Karpas-422 (cell line): ENCODE results near the gene TTC27. TPM values are rescaled to one million over a fixed set of nuclear protein-coding genes. Genes with fewer than 3 reads are reported as not detected.
"Not testable (repeated sequence)": the region's sequence is repeated elsewhere in the genome, so short reads cannot be mapped to it uniquely, and the experiment has no call there.

ENCODE experiments used
- DNase-seq: peaks from one replicate; pipeline ENCODE4 v3.0.0-alpha.2; 2015
- H2AFZ ChIP-seq: fragments of 200-600 bp; sonication (generic); 2 replicates; pipeline ENCODE4 v1.6.1; 2014; ENCODE audit warnings: antibody characterized with exemption, low read length, mixed read lengths
- H3K27ac ChIP-seq: fragments of 200-600 bp; sonication (generic); 2 replicates; pipeline ENCODE4 v1.5.1; 2014; ENCODE audit warnings: mild to moderate bottlenecking, low read length, moderate library complexity
- H3K27me3 ChIP-seq: fragments of 200-600 bp; sonication (generic); 2 replicates; pipeline ENCODE4 v1.6.1; 2014; ENCODE audit warnings: low read length, mixed read lengths
- H3K36me3 ChIP-seq: fragments of 200-600 bp; sonication (generic); 2 replicates; pipeline ENCODE4 v1.6.1; 2014; ENCODE audit warnings: low read length, mixed read lengths; ENCODE audit not compliant: insufficient read depth
- H3K4me1 ChIP-seq: fragments of 200-600 bp; sonication (generic); 2 replicates; pipeline ENCODE4 v1.6.1; 2014; ENCODE audit warnings: mild to moderate bottlenecking, low read length, mixed read lengths
- H3K4me2 ChIP-seq: fragments of 200-600 bp; sonication (generic); 2 replicates; pipeline ENCODE4 v1.6.1; 2014; ENCODE audit warnings: low read length, low read depth, mild to moderate bottlenecking; ENCODE audit not compliant: poor library complexity, severe bottlenecking
- H3K4me3 ChIP-seq: fragments of 200-600 bp; sonication (generic); 2 replicates; pipeline ENCODE4 v1.5.1; 2014; ENCODE audit warnings: mild to moderate bottlenecking, antibody characterized with exemption, low read length, mixed read lengths
- H3K79me2 ChIP-seq: fragments of 200-600 bp; sonication (generic); 2 replicates; pipeline ENCODE4 v1.6.1; 2014; ENCODE audit warnings: mild to moderate bottlenecking, low read length, mixed read lengths
- H3K9ac ChIP-seq: fragments of 200-600 bp; sonication (generic); 2 replicates; pipeline ENCODE4 v1.6.0; 2014; ENCODE audit warnings: low read length
- H3K9me2 ChIP-seq: fragments of 200-600 bp; sonication (generic), shearing (Covaris generic); replicated peaks from 2 replicates; pipeline ENCODE4 v1.6.0; 2014; ENCODE audit warnings: mild to moderate bottlenecking, low read length, moderate library complexity; ENCODE audit not compliant: insufficient read depth
- H3K9me3 ChIP-seq: fragments of 300-700, 200-600 bp; sonication (generic); 2 replicates; pipeline ENCODE4 v1.6.1; 2014; ENCODE audit warnings: low read length, mixed read lengths
- H4K20me1 ChIP-seq: fragments of 200-600 bp; sonication (generic); 2 replicates; pipeline ENCODE4 v1.6.1; 2014; ENCODE audit warnings: mild to moderate bottlenecking, antibody characterized with exemption, low read length, low read depth; ENCODE audit not compliant: insufficient read depth
- total RNA-seq: library from RNA; depleted of rRNA; stranded (reverse); fragments of >200 nt; shearing (Covaris generic); gene quantifications from 2 replicates; pipeline ENCODE4 v1.2.3, GENCODE V29; 2014; ENCODE audit warnings: low replicate concordance

The TTC27 gene
- total RNA-seq, 1 experiment from 2014 or later, result 26.8 TPM

DNA sequence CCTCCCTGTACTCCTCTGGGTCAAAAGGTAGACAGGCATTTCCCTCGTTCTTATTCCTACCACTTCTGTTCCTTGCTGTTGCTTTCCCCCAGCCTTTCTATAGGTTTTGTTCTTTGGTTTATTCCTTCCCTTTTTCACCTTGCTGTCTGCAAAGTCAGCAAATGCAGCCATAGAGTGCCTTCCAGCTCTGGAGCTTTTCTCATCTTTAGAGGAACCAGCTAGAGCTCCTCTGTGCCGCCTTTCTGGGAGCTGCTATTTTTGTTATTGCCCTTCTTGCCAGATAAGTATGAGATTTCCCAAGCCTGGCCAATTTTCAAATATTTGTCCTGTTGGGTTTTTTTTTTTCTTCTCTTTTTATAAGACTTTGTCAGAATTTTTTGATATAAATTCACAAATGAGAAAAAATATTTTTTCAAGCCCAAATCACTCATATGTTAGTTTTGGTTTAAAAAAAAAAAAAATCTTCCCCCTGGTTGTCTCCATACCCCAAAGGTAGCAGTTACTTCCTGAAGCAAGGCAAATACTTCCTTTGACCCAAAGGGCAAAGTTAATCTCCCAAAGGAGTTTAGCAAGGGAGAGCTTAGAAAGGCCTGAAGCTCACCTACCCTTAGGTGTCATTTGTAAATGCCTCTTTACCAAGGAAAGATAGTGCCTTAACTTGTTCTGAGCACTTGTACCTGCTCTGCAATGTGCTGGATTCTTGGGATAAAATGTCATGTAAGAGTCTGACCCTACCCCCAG, 5.1 kb upstream of the TTC27 start:
- no peak overlapping the region for H3K4me3 ChIP-seq
- no peak overlapping the region for H3K4me2 ChIP-seq
- no peak overlapping the region for H3K9ac ChIP-seq
- H3K27me3 ChIP-seq, result no peaks in the 10 kb centered on the region
- no peak overlapping the region for H2AFZ ChIP-seq
- H3K79me2 ChIP-seq, result no peaks in the 10 kb centered on the region
- DNase-seq, result no peak
- H3K27ac ChIP-seq, result no peak overlapping the region
- no peaks in the 10 kb centered on the region for H4K20me1 ChIP-seq
- no peaks in the 10 kb centered on the region for H3K4me1 ChIP-seq
- H3K36me3 ChIP-seq, result peaks cover 5% of the 10 kb centered on the region; the same call in 1 of the 2 replicates
- H3K9me3 ChIP-seq, result no peaks in the 10 kb centered on the region
- no peaks in the 10 kb centered on the region for H3K9me2 ChIP-seq

DNA sequence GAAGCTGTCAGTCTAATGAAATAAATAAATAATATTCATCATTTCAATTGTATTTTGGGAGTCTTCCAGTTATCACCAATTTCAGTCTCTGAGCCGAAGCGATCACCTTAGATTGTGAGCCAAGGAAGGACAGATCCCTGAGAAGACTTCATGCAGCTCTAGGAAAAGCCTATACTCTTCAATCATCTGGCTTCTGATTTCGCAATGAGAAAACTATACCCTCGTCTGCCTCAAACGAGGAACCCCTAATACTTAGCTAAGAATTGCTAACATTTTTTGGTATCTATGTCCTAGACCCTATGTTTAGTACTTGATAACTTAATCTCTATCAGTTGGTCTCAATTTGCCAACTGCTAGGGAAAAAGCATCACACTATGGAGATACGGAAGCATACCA, 4.5 kb upstream of the TTC27 start:
- Histone ChIP-seq H3K27ac (no peak overlapping the region), H3K9ac (no peak overlapping the region), H3K27me3 (no peaks in the 10 kb centered on the region), H3K4me1 (no peaks in the 10 kb centered on the region), H3K36me3 (no peaks in the 10 kb centered on the region; the same call in 1 of the 2 replicates), H3K4me2 (no peak overlapping the region), H3K79me2 (peaks cover 4% of the 10 kb centered on the region), H3K4me3 (no peak overlapping the region), H3K9me3 (no peaks in the 10 kb centered on the region), H2AFZ (no peak overlapping the region), H3K9me2 (no peaks in the 10 kb centered on the region), H4K20me1 (no peaks in the 10 kb centered on the region)
- DNase-seq, result no peak

DNA sequence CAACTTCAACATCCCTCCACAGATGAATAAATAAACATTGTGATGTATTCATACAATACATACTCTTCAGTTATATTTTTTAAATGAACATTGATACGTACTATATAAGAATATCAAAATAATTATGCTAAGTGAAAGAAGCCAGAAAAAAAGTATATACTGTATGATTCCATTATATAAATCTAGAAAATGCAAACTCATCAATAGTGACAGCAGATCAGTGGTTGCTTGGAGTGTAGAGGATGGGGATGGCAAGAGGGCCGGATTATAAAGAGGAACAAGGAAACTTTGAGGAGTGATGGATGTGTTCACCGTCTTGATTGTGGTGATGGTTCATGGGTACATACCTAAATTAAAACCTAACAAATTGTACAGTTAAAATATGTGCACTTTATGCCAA, 3.0 kb upstream of the TTC27 start:
- Histone ChIP-seq H3K27ac (no peak overlapping the region), H3K27me3 (no peaks in the 10 kb centered on the region), H3K4me3 (no peak overlapping the region), H3K9ac (no peak overlapping the region), H3K9me2 (no peaks in the 10 kb centered on the region), H3K36me3 (peaks cover 3% of the 10 kb centered on the region; the same call in 1 of the 2 replicates), H3K4me2 (no peak overlapping the region), H2AFZ (no peak overlapping the region), H3K79me2 (peaks cover 16% of the 10 kb centered on the region), H4K20me1 (no peaks in the 10 kb centered on the region), H3K4me1 (peaks cover 9% of the 10 kb centered on the region), H3K9me3 (no peaks in the 10 kb centered on the region)
- no peak for DNase-seq

DNA sequence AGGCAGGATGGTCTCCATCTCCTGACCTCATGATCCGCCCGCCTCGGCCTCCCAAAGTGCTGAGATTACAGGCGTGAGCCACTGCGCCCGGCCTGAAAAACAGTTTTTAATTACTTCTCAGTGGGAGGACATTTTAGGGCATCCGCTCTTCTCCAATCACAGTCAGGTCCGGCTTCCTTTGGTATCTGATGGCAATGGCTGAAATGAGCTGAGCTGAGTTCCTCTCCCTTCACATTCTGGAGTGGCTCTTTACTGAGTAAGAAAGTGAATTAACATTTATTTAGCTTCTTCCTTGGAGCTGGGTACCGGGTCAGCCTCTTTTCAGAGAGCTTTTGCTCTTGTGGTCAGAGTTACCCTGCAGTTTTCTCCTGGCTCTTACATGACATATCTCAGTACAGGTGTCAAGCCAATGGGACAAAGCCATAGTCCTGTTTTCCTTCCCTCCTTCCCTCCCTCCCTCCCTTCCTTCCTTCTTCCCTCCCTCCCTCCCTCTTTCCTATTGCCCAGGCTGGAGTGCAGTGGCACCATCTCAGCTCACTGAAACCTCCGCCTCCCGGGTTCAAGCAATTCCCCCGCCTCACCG, 1.1 kb upstream of the TTC27 start:
- Histone ChIP-seq H3K9me2 (no peaks in the 10 kb centered on the region), H3K4me3 (no peak overlapping the region), H3K9me3 (no peaks in the 10 kb centered on the region), H3K79me2 (peaks cover 32% of the 10 kb centered on the region), H2AFZ (no peak overlapping the region), H4K20me1 (no peaks in the 10 kb centered on the region), H3K36me3 (peaks cover 19% of the 10 kb centered on the region), H3K27ac (no peak overlapping the region), H3K9ac (no peak overlapping the region), H3K4me2 (no peak overlapping the region), H3K4me1 (peaks cover 11% of the 10 kb centered on the region), H3K27me3 (no peaks in the 10 kb centered on the region)
- DNase-seq, result no peak

DNA sequence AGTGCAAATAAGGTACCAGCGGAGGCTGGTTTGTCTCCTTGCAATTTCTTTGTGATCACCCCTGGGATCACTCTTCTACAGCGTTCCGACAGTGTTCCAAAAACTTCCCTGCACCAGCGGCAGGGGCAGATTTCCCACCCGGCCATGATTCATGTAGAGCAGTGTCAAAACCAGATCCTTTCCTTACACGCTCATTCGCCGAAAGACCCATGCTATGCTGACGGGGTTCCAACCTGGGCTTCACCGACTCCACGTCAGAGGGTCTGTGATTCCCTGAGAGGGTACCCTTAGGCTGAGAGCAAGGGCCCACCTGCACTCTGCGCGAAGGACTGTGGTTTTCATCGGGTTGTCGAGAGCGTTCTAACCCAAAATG, 423 bp upstream of the TTC27 start:
- Histone ChIP-seq H3K9me2 (no peaks in the 10 kb centered on the region), H4K20me1 (no peaks in the 10 kb centered on the region), H3K9me3 (no peaks in the 10 kb centered on the region), H3K79me2 (peaks cover 32% of the 10 kb centered on the region), H2AFZ (0 out of 2 replicates have a peak overlapping the region, but pooled peaks have one; percentile 7), H3K4me2 (peak overlapping the region; percentile 80), H3K4me1 (peaks cover 11% of the 10 kb centered on the region), H3K27me3 (no peaks in the 10 kb centered on the region), H3K4me3 (no peak overlapping the region; the same call in 1 of the 2 replicates), H3K36me3 (peaks cover 23% of the 10 kb centered on the region), H3K27ac (no peak overlapping the region), H3K9ac (no peak overlapping the region)
- no peak for DNase-seq

DNA sequence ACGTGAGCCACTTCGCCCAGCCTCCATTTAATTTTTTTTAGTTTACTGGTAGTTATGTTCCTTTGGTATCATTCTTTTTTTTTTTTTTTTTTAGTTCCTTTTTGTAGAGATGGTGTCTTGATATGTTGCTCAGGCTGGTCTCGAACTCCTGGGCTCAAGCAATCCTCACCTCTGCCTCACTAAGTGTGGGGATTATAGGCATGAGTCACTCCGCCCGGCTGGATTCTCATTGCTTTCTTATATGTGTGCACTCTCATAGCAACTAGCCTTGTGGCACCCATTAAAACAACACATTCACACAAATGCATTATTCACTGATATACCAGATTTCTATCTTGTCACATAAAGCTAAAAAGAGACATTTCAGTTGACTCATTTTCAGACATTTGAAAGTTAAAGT, 4.2 kb downstream of the TTC27 start:
- Histone ChIP-seq H3K4me3 (no peak overlapping the region), H3K36me3 (peaks cover 37% of the 10 kb centered on the region), H3K79me2 (peaks cover 38% of the 10 kb centered on the region), H3K27me3 (no peaks in the 10 kb centered on the region), H3K4me1 (peaks cover 11% of the 10 kb centered on the region), H2AFZ (no peak overlapping the region), H3K9ac (no peak overlapping the region), H3K27ac (no peak overlapping the region), H4K20me1 (no peaks in the 10 kb centered on the region), H3K4me2 (no peak overlapping the region), H3K9me2 (no peaks in the 10 kb centered on the region), H3K9me3 (no peaks in the 10 kb centered on the region)
- DNase-seq, result no peak

DNA sequence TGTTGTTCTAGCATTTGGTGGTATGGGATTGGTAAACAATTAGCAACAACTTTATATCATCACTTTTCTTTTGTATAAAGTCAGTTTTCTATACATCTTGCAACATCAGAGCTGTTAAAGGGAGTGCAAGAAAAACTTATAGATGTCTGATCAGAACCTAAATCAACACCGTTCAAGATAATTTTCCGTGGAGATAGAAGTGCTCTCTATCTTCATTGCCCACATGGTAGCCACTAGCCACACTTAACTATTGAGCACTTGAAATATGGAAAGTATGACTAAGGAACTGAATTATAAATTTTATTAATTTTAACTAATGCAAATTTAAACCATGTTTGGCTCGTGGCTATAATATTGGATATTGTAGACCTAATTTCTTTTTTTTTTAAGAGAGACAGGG, 5.2 kb downstream of the TTC27 start:
- Histone ChIP-seq H3K9ac (no peak overlapping the region), H3K9me3 (no peaks in the 10 kb centered on the region), H3K79me2 (peaks cover 40% of the 10 kb centered on the region), H3K4me1 (peaks cover 11% of the 10 kb centered on the region), H3K27ac (no peak overlapping the region), H3K4me3 (no peak overlapping the region), H3K9me2 (no peaks in the 10 kb centered on the region), H3K27me3 (no peaks in the 10 kb centered on the region), H4K20me1 (no peaks in the 10 kb centered on the region), H3K36me3 (peaks cover 43% of the 10 kb centered on the region), H2AFZ (no peak overlapping the region), H3K4me2 (no peak overlapping the region)
- DNase-seq, result no peak

DNA sequence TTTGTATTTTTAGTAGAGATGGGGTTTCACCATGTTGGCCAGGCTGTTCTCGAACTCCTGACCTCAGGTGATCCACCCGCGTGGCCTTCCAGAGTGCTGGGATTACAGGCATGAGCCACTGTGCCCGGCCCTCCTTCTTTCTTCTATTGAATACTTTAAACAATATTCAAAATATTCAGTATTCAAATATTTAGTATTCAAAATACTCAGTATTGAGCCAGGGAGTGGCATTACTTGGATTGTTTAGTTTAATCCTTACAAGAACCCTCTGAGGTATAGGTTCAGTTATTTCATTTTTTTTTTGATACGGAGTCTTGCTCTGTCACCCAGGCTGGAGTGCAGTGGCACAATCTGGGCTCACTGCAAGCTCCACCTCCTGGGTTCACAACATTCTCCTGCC, 10.7 kb downstream of the TTC27 start:
- not testable (repeated sequence) for H3K27ac ChIP-seq, H3K4me2 ChIP-seq, DNase-seq, H3K9me3 ChIP-seq, H3K9me2 ChIP-seq, H3K79me2 ChIP-seq, H2AFZ ChIP-seq, H3K4me3 ChIP-seq, H3K4me1 ChIP-seq, H3K9ac ChIP-seq, H3K27me3 ChIP-seq, H4K20me1 ChIP-seq
- H3K36me3 ChIP-seq, result peaks cover 34% of the 10 kb centered on the region
